Psoas muscle (tissue), 8 donors: Measurements from ENCODE around the gene ZC3H12A. TPM values are rescaled to one million over a fixed set of nuclear protein-coding genes. Genes with fewer than 3 reads are reported as not detected.
A peak's percentile ranks its signal among the peaks of the same experiment; 100 is the strongest.
"Not testable (repeated sequence)": the region's sequence is repeated elsewhere in the genome, so short reads cannot be mapped to it uniquely, and the experiment has no call there.

ENCODE experiments used
- ATAC-seq, 4 donors: fragments of 200-7000 bp; cut with Tn5 transposase; one replicate each; pipeline ENCODE4 v1.9.1; 2020; ENCODE audit warnings: moderate library complexity in 3 of 4, mild to moderate bottlenecking in 2 of 4
- DNase-seq, 2 donors: peaks; one replicate each; pipeline ENCODE4 v3.0.0-alpha.2; 2020
- H3K27ac ChIP-seq: fragments of 200-600 bp; one replicate; pipeline ENCODE4 v1.8.0; 2022
- H3K27me3 ChIP-seq, 3 donors: fragments of 200-600 bp in 1 of 3; one replicate each; pipeline versions ENCODE4 v1.6.1 to v1.8.0; 2013 to 2022; ENCODE audit warnings: low read length in 2 of 3, mild to moderate bottlenecking in 2 of 3, moderate library complexity in 1 of 3; ENCODE audit not compliant: insufficient read depth in 3 of 3
- H3K36me3 ChIP-seq, 2 donors: fragments of 200-600 bp in 1 of 2; one replicate each; pipeline versions ENCODE4 v1.6.1 to v1.8.0; 2013 to 2022; ENCODE audit warnings: low read depth in 1 of 2, mild to moderate bottlenecking in 1 of 2, moderate library complexity in 1 of 2; ENCODE audit not compliant: insufficient read depth in 1 of 2
- H3K4me1 ChIP-seq: fragments of 200-600 bp; one replicate; pipeline ENCODE4 v1.8.0; 2022
- H3K4me3 ChIP-seq: fragments of 200-600 bp; one replicate; pipeline ENCODE4 v1.8.0; 2022; ENCODE audit warnings: mild to moderate bottlenecking
- H3K9me3 ChIP-seq: fragments of 200-600 bp; one replicate; pipeline ENCODE4 v1.8.0; 2022
- CTCF ChIP-seq: fragments of 200-600 bp; IDR thresholded peaks from one replicate; pipeline ENCODE4 v1.8.0; 2022; ENCODE audit warnings: antibody characterized with exemption
- WGBS, 3 donors: extraction: QIAGEN DNeasy Blood & Tissue Kit; methylation state at CpG; one replicate each; pipeline versions ENCODE4 v1.1.6 to v1.1.7; 2013; 5-methylcytosine and 5-hydroxymethylcytosine counted together
- intact Hi-C, 2 donors: fragments of 100-400 bp; cut with DNase I; formaldehyde crosslinking; loops; one replicate each; pipeline versions ENCODE4 v1.11.0 to v1.14.2; 2022
- polyA plus RNA-seq, 3 donors: library from polyadenylated mRNA; stranded (reverse); fragments of 200-250 nt; gene quantifications; one replicate each; pipeline ENCODE4 v1.2.3, GENCODE V29; 2013
- total RNA-seq, 4 donors: library from RNA; stranded (reverse); fragmentation: NEBNext Ultra II Directional in 2 of 4; extraction: Animal tissue kit (Norgen Biotek cat#: 25700) in 2 of 4; gene quantifications; one replicate each; pipeline versions ENCODE4 v1.2.1 to v1.2.4, GENCODE V29; 2021 to 2023
- donor health status: healthy with polysubstance abuse.
- donor health status: DM: no; HTN: no; CAD: no; lungs with moderate emphysema.
- donor health status: Bipolar disorder and iron deficiency.
- donor health status: healthy.
- donor health status: DM: yes; HTN: yes; CAD: no.
- donor health status: DM: no; HTN: no; CAD: no.
- donor health status: DM: no; HTN: no; CAD: no.
- donor health status: DM: yes; HTN: yes; CAD: no.

Gene ZC3H12A
- total and polyA plus RNA-seq, 7 donors, result 1.9 to 30.2 (median 13.5) TPM

GRCh38 chr1:37519613-37520012 is 45.2 kb downstream of the ZC3H12A start:
- Histone ChIP-seq H3K27ac (no peak overlapping the region), H3K4me3 (no peak overlapping the region), H3K9me3 (no peaks in the 10 kb centered on the region), H3K4me1 (peaks cover 7% of the 10 kb centered on the region), H3K27me3 (no peaks in the 10 kb centered on the region), H3K36me3 (no peaks in the 10 kb centered on the region)
- intact Hi-C loops, result no loop called here
- ATAC-seq (no peak), DNase-seq (no peak)
- no peak for TF ChIP-seq CTCF

GRCh38 chr1:37529888-37530287 is 55.5 kb downstream of the ZC3H12A start:
- H3K27ac ChIP-seq, ATAC-seq, H3K36me3 ChIP-seq, H3K4me3 ChIP-seq, H3K27me3 ChIP-seq, H3K9me3 ChIP-seq, intact Hi-C loops, DNase-seq: not testable (repeated sequence)
- peaks cover 17% of the 10 kb centered on the region for H3K4me1 ChIP-seq
- 74 to 95% (median 91%) methylated on average over 1 of the region's 1 CpG for WGBS, 3 donors

DNA sequence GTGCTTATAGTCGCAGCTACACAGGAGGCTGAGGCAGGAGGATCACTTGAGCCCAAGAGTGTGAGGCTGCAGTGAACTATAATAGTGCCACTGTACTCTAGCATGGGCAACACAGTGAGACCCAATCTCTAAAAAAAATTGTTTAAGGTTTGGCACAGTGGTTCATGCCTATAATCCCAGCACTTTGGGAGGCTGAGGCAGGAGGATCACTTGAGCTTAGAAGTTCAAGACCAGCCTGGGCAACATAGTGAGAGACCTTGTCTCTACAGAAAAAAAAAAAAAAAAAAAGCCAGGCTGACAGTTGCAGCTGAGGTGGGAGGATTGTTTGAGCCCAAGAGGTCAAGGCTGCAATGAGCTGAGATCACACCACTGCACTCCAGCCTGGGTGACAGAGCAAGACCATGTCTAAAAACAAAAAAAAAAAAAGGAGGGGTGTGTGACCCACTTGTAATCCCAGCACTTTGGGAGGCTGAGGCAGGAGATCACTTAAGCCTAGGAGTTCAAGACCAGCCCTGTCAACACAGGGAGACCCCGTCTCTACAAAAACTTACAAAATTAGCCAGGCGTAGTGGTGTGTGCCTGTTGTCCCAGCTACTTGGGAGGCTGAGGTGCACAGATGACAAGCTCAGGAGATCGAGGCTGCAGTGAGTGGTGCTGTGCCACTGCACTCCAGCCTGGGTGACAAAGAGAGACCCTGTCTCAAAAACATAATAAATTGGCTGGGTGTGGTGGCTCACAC is 58.2 kb downstream of the ZC3H12A start:
- H3K27me3 ChIP-seq, ATAC-seq, DNase-seq, H3K9me3 ChIP-seq, H3K27ac ChIP-seq, H3K4me3 ChIP-seq, intact Hi-C loops: not testable (repeated sequence)
- 94 to 99% (median 95%) methylated on average over 4 of the region's 4 CpGs for WGBS, 3 donors
- Histone ChIP-seq H3K4me1 (peaks cover 18% of the 10 kb centered on the region), H3K36me3 (peaks cover 2 to 21% of the 10 kb centered on the region in 2 donors)

- H3K27ac ChIP-seq, result peak overlapping the region; percentile 62
- no peak overlapping the region for H3K4me3 ChIP-seq
- H3K27me3 ChIP-seq, result no peaks in the 10 kb centered on the region
- no peak for TF ChIP-seq CTCF
- intact Hi-C loops, result no loop called here
- ATAC-seq (peak in 1 of 4 donors; percentile 15), DNase-seq (no peak)
- H3K36me3 ChIP-seq, result peaks cover 2 to 30% of the 10 kb centered on the region in 2 donors
- 69 to 90% (median 75%) methylated on average over 4 of the region's 4 CpGs for WGBS, 3 donors
- H3K9me3 ChIP-seq, result no peaks in the 10 kb centered on the region
- H3K4me1 ChIP-seq, result peaks cover 18% of the 10 kb centered on the region
These were observed 59.1 kb downstream of the ZC3H12A start for GRCh38 chr1:37533317-37534093.

Other genes starting within 250 kb of the ZC3H12A start
- gene MEAF6, start 40.2 kb downstream of the ZC3H12A start, total RNA-seq, result 10 to 100 TPM; 27.2 to 35.5 (median 33.0) TPM
- gene MEAF6, start 40.2 kb downstream of the ZC3H12A start, polyA plus RNA-seq, result 100 to 1,000 TPM in 1 of 3 donors, 10 to 100 TPM in 2; 33.8 to 109 (median 43.1) TPM
- gene SNIP1, start 79.7 kb downstream of the ZC3H12A start, total RNA-seq, result 10 to 100 TPM in 1 of 4 donors, 1 to 10 TPM in 3; 8.1 to 11.9 (median 9.3) TPM
- gene SNIP1, start 79.7 kb downstream of the ZC3H12A start, polyA plus RNA-seq, result 1 to 10 TPM; 4.1 to 8.0 (median 7.4) TPM
- gene DNALI1, start 82.4 kb downstream of the ZC3H12A start, total RNA-seq, result 1 to 10 TPM; 1.2 to 2.0 (median 1.3) TPM
- gene DNALI1, start 82.4 kb downstream of the ZC3H12A start, polyA plus RNA-seq, result 1 to 10 TPM in 2 of 3 donors, under 1 TPM in 1; 0.82 to 2.1 (median 1.1) TPM
- gene GNL2, start 121.4 kb downstream of the ZC3H12A start, total RNA-seq, result 10 to 100 TPM; 29.6 to 52.3 (median 49.5) TPM
- gene GNL2, start 121.4 kb downstream of the ZC3H12A start, polyA plus RNA-seq, result 100 to 1,000 TPM in 1 of 3 donors, 10 to 100 TPM in 2; 48.2 to 104 (median 58.9) TPM
- not detected for gene RSPO1, start 160.3 kb downstream of the ZC3H12A start, total RNA-seq
- under 1 TPM in 1 of 3 donors, not detected in 2; 0.01 TPM for gene RSPO1, start 160.3 kb downstream of the ZC3H12A start, polyA plus RNA-seq
- gene CDCA8, start 217.9 kb downstream of the ZC3H12A start, total RNA-seq, result under 1 TPM; 0.10 to 0.67 (median 0.14) TPM
- gene CDCA8, start 217.9 kb downstream of the ZC3H12A start, polyA plus RNA-seq, result under 1 TPM; 0.23 to 0.78 (median 0.66) TPM